Astrocyte of the cerebellum (primary cell): ENCODE results near the gene PTPRQ.
A peak's percentile ranks its signal among the peaks of the same experiment; 100 is the strongest.

Experiments
- DNase-seq: peaks from one replicate; pipeline ENCODE4 v3.0.0-alpha.2; 2011; ENCODE audit warnings: low read depth
- H3K4me3 ChIP-seq: 2 replicates; pipeline ENCODE4 v1.5.1; 2011; ENCODE audit warnings: mild to moderate bottlenecking, low read depth, low read length, moderate library complexity
- in situ Hi-C: cut with HindIII; loops from 2 replicates; pipeline ENCODE4 v1.10.0; 2017; ENCODE audit warnings: low sequenced_read_pairs
- TF ChIP-seq, protein P1 (sequence below): IDR thresholded peaks from 2 replicates; pipeline ENCODE4 v1.5.1; 2012; ENCODE audit warnings: low read length, low read depth, moderate library complexity, mild to moderate bottlenecking; ENCODE audit errors: missing control alignments

PTPRQ gene

DNA sequence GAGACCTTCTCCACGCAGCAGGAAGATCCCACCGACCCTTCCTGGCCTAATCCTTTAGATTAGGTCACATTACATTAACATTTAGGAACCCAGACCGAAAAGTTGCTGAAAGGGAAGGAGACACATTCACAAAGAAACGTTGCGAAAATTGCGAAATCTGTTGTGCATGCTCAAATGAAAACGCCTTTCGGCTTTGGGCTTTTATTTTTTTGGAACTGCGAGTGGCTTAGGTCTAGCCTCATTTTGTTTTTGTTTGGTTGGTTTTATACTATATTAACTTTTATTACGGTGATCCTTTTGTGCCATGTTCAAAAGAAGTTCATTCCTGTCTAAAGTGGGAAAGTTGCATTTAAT, 264.9 kb downstream of the PTPRQ start:
- H3K4me3 ChIP-seq = no peak overlapping the region
- DNase-seq = no peak
- in situ Hi-C loops = no loop called here
- TF ChIP-seq, protein P1, sequence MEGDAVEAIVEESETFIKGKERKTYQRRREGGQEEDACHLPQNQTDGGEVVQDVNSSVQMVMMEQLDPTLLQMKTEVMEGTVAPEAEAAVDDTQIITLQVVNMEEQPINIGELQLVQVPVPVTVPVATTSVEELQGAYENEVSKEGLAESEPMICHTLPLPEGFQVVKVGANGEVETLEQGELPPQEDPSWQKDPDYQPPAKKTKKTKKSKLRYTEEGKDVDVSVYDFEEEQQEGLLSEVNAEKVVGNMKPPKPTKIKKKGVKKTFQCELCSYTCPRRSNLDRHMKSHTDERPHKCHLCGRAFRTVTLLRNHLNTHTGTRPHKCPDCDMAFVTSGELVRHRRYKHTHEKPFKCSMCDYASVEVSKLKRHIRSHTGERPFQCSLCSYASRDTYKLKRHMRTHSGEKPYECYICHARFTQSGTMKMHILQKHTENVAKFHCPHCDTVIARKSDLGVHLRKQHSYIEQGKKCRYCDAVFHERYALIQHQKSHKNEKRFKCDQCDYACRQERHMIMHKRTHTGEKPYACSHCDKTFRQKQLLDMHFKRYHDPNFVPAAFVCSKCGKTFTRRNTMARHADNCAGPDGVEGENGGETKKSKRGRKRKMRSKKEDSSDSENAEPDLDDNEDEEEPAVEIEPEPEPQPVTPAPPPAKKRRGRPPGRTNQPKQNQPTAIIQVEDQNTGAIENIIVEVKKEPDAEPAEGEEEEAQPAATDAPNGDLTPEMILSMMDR = no peak

DNA sequence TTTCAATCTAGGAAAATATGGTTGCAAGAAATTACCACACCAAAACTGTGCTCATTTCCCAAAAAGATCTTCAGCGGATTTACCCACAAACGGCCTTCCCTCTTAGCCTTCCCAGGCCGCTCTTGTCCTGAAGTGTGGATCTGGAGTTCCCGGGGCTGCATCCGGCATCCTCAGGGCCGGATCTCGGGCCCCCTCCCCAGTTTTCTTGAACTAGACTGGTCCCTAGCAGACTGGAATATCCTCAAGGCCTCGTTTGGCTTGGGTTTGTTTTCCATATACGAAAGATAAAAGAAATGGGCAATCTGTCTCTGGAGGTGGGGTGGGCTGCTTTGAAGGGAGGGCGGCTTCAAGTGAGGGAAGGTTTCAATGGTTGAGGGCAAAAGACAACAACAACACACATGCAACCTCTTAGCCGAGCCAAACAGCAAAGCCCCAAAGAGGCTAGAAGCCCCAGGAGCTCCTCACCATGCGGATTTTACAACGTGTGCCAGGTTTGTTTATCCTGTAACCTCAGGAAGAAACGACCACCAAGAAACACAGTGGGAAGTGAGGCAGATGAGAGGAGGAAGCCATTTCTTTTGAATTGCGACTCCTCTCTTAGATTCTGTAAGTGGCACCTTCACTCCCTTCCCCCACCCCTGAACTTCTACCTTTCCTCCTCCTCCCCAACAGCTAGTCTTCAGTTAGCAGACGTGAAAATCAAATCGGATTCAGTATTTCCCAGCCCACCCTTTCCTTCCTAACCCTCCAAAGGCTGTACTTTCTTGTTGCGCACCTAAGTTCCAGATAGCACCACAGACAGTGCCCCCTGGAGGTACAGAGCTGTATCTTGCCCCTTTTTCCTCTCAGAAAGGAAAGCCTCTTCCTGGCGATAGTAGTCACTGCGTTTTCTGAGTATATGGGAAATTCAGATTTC, 266.0 kb downstream of the PTPRQ start:
- no peak for DNase-seq
- in situ Hi-C loops = no loop called here
- no peak overlapping the region for H3K4me3 ChIP-seq
- TF ChIP-seq, protein P1 = peak; percentile 31

DNA sequence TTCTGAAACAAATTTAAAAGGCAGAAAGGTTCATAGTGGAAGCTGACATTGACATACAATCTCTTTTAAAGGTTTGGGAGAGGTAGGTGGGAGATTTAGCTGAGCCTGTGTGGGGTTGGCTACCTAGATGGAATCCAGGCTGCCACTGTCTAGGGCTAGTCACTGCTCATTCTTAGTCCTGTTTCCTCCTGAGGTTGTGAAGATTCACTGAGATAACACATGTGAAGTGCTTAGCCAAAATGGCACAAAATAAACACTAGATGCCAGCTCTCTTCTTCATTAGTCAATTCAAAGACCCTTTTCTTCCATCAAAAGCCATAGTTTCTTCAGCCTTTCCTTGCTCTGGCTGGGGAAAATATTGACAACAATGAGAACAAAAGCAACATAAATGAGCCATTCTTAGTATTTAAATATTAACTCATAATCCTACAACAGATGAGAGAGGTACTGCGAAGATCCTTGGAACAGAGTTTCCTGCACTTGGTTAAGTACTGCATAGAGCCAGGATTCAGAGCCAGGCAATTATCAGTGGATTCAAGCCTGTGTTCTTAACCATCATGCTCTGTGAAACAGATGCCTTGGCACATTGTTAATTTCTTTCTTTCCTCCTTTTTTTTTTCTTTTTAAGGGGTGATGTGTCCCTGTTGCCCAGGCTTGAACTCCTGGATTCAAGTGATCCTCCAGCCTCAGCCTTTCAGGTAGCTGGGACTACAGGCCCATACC, 266.9 kb downstream of the PTPRQ start:
- no peak for DNase-seq
- TF ChIP-seq, protein P1 = no peak
- in situ Hi-C loops = no loop called here
- no peak overlapping the region for H3K4me3 ChIP-seq

DNA sequence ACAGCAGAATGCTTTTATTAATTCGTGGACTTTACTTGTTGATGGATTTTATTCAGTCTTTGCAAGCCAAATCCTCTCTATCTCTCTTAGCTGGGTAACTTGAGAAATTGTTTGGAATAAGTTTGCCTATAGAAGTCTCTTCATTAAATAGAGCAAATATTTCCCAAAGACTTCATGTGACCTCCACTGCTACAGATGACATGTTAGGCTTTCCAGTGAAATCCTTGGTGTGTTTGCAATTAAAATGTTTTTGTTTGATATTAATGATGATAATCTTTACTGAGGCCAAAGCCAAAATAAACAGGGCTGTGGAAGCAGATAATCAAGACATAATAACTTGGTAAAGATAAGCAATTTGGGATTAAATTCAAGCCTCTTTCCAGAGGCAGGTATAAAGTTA, 267.8 kb downstream of the PTPRQ start:
- in situ Hi-C loops = no loop called here
- H3K4me3 ChIP-seq = no peak overlapping the region
- TF ChIP-seq, protein P1 = no peak
- DNase-seq = no peak

DNA sequence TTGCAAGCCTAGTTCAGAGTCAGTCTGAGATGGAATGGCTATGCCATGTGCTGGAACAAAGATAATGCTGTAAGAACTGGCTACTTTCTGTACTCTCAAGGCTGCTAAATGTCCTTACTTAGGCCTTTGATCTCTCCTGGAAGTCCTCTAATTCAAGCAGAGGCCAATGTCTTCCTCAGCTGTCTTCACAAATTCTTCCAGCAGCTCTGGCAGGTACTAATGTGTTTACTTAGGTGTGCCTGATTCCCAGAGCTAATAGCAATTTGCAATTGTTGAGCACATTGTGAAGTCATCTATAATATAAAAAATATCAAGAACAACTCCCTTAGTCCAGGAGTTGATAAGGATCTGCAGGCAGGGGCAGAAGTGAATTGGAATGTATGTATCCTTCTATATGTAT, 268.8 kb downstream of the PTPRQ start:
- in situ Hi-C loops = no loop called here
- no peak for DNase-seq
- no peak overlapping the region for H3K4me3 ChIP-seq
- TF ChIP-seq, protein P1 = no peak

DNA sequence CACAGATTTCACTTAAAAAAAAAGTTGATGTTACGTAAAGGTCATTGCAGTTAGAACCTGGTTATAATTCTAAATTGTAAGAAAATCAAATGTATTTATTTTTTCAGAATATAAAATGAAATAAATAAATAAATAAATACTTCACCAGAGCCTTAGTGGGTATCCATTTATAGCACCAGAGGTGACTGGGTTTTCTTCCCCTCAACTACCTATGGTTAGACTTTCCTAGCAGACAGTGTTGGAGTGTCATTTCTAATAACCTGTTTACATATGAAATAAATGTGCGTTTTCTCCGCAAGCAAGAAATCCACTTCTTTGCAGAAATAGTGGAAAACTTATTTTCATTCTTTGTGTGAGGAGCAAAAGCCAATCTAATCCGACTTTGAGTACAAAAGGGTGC, 269.4 kb downstream of the PTPRQ start:
- no peak overlapping the region for H3K4me3 ChIP-seq
- TF ChIP-seq, protein P1 = no peak
- in situ Hi-C loops = no loop called here
- DNase-seq = no peak
